ENCODE results near the gene CETN1.

Gene CETN1

DNA sequence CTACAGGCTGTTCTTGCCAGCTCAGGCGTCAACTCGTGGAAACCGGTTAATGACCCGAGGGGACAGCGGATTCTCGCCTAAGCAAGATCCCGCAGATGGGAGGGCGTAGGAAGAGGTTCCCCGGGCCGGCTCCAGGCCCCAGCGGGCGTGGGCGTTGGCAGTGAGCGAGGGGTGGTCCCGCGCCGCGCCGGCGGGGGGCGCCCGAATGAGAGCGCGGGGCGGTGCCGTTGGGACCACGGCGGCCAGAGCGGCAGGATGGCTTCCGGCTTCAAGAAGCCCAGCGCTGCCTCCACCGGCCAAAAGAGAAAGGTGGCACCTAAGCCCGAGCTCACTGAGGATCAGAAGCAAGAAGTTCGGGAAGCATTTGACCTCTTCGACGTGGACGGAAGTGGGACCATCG, at the start of gene CETN1:
TSS of gene CETN1 (plus strand) at position 227 of the 400 bp plus-strand sequence. CDS start at position 256, 29 bp downstream.
- DNase-seq (ENCODE audit: low spot score), result no peak

DNA sequence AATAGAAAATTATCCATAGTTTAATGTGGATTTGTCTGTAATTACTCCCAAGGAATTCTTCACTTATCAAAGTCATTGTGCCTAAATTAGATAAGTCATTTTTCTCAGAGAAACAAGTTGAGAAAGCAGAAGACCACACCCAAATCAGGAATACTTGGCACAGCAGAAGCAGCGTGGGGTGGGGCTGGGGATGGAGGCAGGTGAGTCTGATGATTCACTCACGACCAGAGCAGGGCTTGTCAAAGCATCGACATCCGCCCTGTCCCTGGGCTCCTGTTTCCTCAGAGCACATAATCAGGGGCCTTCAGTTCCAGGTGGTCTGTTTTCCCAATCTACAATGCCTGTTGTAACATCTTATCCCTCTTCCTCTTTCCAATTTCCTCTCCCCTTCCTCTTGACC, 48.2 kb upstream of the CETN1 start:
- DNase-seq (ENCODE audit: low spot score), result no peak

DNA sequence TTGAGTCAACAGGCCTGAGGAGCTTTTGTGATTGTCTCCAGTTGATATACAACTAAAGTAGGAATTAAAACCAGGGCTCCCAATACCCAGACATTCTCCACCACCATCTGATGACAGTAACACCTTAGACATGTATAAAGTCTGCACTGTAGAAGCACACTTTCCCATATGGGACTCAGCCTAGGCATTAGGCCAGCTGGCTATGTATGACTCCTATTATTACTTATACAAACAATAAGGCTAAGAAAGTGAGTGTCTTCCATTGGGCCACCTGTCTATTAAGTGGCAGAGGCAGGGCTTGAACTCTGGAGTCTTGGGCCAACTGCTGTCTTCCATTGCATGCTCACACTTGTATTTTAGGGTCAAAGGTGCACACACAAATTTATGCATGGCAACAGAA, 47.5 kb upstream of the CETN1 start:
- no peak for DNase-seq (ENCODE audit: low spot score)

DNA sequence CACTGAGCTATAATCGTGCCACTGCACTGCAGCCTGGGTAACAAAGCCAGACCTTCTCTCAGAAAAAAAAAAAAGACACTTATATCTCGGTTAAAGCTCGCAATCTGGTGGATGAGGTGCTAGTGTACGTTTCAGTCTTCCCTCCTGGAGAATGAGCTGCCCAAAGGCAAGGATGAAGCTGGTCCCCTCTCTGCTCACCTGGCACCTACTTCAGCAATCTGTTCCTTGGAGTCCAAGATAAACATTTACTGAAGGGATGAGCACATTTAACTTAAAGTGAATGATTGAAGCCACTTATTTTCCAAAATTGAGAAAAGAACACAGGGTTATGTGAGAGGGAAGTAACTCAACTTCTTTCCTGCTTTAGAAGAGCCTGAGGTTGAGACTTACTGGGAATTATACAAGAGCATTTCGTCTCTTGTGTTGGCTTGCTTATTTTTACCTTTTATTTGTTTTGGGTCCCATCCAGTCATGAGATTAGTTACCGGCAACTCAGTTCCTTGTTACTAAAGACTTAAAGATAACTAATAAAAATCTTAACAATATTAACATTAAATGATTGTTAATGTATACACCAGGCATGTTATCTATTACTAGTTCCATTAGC, 46.1 kb upstream of the CETN1 start:
- no peak for DNase-seq (ENCODE audit: low spot score)

DNA sequence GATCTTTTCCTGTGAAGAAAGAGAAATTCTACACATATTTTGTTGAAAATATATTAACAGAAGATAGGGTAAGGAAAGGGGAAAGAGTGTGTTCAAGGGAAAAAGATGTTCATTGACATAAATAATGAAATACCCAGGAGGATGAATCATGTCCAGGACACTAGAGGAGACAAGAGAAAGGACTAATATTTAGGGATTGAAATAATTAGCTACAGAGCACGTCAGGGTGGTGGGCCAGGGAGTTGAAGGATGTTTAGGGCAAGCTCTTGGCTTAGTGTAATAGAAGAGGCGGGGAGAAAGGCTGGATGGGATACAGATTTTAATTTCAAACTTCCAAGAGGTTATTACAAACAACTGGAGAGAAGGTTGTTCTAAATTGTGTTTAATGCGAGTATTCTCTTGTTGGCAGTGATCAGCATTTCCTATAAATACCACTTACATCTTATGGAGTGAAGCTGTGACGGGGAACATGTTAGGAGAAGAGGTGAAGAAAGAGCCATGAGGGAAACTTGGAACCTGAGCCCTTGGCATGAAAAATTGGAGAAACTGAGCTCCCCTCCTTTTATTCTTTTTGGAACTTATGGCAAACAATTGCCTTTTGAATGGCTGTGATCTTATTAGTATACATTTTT, 36.6 kb upstream of the CETN1 start:
- DNase-seq (ENCODE audit: low spot score), result no peak

DNA sequence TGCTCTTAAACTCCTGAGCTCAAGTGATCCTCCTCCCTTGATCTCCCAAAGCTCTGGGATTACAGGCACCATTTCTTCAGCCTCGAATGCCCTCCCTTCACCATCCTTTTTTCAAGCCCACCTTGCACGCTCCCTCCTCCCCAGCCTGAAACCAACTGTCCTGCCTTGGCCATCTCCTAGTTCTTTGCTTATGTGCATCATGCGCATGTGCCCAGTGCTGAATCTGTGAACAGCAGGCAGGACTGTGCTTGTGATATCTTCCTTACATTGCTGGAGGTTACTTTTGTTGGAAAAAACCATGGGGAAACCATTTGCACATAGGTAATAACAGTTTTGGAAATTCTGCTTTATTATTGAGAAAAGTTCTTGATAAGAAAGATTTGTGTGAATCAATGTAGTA, 30.2 kb upstream of the CETN1 start:
- no peak for DNase-seq (ENCODE audit: low spot score)

DNA sequence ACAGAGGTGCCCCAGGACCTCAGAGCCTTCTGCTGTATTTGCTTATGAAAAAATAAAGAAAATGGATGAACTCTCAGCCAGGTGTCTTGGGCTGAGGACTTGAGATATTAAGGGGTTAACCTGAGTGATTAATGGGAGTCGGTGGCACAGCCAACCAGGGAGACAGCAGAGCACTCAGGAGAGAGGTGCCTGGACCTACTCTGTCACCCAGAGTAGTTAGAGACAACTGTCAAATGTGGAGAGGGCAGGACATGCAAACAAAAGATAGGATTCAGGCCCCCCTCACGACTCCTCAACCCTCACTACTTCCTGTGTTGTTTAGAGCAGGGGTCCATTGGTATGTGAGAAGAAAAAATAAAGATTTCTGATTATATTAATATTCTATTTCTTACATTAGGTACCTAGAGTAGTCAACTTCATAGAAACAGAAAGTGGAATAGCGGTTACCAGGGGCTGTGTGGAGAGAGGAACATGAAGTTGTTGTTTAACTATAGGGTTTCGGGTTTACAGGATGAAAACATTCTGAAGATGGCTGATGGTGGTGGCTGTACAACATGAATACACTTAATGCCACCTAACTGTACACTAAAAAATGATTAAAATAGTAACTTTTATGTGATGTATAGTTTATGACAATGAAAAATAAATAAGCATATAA, 28.6 kb upstream of the CETN1 start:
- no peak for DNase-seq (ENCODE audit: low spot score)

DNA sequence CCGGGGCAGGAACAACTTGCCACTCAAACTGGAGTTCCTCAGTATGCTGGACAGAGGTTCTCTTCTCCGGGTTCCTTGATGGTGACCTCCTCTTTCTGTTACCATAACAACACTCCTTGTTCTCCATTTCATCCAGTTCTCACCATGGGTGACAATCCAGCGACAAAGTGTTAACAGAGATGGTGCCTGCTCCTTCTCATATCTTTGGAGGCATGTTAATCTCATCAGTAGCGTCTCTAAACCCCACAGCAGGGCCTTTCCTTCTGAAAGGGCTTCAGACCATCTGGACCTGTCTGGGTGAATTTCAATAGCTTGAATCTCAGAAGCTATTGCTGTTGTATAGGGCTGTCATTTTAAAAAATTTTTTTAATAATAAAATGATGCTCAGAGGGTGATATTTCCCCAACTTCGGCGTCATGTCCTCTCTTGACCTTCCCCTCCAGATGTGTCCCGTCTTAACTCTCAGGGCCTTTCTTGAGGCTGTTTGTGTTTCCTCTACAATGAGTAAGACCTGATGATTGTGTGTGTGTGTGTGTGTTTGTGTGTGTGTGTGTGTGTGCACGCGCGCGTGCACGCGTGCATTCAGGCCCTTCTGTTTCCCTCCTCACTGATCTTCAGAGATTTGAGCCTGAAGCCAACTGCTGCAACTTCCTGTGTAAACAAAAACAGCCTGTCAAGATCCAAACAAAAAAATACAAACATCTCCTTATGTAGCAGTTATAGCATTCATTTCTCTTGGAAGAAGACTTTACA, 24.3 kb upstream of the CETN1 start:
- DNase-seq (ENCODE audit: low spot score), result no peak

DNA sequence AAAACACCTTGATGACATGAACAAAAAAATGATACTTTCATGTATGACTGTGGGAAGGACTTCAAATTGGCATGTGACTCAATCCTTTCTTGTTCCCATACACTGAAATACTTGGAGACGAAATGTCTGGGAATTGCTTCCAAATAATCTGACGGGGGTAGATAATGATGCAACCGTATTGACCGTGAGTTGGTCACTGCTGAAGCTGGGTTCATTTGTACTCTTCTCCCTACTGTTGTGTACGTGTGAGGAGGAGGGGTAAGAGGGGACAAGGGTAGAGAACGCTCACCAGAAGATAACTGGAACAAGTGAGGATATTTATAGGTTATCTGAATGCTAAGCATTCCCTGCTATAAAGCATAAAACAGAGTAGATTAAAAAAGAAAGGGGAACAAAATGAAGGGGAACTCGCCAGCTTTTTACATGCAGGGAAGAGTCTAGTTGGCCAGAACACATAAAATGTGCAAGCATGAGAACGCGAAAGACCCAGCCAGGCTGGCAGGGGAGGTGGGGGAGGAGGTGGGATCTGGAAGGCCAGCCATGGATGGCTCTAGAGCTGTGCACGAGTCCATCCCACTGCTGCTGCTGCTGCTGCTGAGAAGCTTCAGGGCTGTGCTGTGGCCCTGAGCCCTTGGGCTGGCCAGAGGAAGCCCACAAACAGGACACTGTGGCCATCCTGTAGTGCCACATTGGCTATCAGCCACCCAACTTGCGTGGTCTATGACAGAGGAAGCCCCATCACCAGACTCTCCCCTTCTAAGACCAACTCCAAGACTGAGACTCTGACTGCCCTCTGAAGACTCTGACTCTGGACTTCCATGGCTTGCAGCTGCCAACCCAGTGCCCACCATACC, 15.2 kb upstream of the CETN1 start:
- DNase-seq (ENCODE audit: low spot score), result no peak

DNA sequence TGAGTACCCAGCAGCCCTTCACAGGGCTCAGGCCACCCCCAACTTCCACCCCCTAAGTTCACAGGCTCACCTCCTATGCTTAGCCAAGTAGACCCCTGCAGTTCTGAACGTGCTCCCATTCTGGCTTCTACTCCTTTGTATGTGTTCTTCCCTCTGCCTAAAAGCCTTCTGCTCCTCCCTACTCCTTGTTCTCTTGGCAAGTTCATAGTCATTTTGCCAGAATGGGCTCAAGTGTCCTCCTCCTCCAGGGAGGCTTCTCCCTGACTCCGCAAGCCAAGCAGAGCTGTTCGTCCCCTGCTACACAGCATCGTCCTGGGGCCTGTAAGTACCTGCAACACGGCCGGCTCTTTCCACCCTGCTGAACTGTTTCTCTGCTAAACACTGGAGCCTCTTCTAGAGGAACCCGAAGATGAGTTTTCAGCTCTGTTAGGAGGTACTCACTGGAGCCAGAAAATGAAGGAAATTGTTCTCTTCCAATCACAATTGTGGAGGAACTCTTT, 14.6 kb upstream of the CETN1 start:
- DNase-seq (ENCODE audit: low spot score), result no peak

DNA sequence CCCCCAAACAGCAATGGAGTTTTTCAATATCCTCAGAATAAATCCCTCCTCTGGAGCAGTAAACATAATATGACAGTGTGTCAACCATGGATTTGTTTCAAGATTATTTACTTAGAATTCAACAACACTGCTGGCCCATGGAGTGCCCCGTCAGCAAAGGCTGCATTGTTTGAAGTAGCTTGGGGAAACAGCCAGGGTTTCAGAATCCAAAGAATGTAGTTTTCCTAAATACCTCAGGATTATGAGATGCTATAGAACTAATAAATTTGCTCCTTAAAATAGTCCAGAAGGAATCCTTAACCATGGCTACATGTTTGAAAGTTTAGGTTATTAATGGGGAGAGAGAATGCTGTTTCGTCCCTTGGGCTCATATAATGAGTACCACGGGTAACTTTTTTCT, 13.1 kb upstream of the CETN1 start:
- DNase-seq (ENCODE audit: low spot score), result no peak

DNA sequence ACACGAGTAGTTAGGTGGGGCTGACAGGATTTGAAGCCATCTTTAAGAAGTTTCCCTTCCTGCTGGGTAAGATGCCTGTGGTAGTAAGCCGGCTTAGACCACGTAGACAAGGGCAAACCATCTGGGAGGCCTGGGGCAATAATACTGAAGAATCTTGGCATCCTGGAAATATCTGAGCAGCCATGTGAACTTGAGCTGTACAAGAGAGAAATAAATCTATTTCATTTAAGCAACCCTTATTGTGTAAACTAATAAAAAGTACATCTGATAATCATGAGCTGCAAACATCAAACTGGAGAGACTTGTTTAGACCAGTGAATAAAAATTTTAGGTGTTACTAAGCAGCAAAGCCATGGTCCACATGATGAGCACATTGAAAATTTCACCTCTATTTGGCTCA, 11.4 kb upstream of the CETN1 start:
- no peak for DNase-seq (ENCODE audit: low spot score)

DNA sequence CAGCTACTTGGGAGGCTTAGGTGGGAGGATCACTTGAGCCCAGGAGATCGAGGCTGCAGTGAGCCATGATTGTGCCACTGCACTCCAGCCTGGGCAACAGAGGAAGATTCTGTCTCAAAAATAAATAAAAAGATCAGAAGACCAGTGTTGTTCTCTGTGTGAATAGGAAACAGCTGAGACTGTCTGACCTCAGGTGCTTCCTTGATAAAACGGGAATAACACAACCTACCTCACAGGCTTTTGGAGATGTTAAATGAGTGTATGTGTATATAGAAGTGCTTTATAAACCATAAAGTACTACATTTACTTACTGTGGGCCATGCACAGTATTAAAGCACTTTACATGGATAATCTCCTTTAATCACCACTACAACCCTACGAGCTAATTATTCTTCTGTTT, 9.9 kb upstream of the CETN1 start:
- no peak for DNase-seq (ENCODE audit: low spot score)

DNA sequence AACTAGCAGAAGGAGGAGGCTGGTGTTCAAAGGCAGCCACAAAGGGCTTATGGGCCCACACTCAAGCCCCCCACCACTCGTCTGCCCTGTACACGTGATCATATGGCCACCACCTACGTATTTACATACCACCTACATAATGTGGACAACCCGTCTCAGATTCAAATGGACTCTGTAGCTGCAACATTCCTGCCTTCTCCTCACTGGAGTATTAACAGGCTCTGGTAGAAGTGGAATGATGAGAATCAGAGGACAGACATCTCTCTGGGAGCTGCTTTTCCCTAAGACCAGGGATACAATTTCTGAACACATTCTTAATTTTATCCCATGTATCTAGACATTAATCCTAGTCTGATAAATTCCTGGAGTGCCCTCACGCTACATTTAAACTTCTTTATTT, 9.5 kb upstream of the CETN1 start:
- no peak for DNase-seq (ENCODE audit: low spot score)

DNA sequence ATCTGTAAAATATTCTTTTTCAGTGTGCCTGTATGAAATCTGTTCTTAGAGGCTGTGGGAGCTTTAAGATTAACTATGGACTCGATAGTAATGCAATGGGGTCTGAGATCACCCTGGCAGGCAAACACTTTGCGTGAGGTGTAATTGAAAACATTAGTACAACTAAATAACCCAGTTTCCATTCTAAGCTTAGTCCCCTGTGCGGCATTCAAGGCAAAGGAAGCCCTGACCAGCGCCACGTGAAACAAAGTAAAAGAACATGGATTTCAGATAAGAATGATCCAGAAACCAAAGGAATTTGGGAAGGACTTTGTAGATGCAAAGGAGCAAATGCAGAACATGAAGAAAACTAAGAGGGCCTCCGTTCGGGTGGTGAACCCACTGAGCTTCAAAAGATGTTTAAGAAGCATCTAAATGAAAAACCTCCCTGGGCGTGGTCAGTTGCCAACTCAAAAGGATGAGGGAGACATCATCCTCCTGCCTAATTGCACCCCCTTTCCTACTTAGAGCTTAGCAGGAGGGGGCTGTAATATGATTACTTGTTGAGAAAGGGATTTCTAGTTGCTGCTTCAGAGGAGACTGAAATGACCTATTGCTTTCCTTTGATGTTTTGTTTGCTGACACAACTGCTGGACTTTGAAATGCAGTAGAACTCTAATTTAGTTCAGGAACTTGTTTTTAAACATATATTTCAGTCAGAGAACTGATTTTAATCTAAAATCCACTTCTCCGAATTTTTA, 7.9 kb upstream of the CETN1 start:
- DNase-seq (ENCODE audit: low spot score), result no peak

DNA sequence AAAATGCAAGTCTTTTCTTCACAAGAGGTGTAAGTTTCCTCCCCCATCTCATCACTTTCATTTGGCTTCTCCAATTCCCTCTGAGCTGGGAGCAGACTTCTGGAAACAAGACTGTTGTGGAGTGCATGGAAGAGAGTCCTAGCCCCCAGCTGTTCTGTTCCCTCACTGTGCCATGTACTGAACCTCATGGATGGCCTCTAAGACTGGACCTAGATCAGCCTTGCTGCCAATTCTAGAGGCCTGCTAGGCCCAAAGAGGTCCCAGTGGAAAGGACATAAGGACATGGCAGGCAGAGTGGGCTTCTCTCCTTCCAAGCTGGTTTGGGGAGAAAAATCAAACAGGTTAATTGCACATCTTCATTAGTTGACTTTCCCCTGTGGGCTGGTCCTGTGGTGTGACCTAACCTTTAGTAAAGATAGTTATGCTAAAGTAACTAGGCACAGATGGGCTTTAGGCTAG, 7.3 kb upstream of the CETN1 start:
- no peak for DNase-seq (ENCODE audit: low spot score)

DNA sequence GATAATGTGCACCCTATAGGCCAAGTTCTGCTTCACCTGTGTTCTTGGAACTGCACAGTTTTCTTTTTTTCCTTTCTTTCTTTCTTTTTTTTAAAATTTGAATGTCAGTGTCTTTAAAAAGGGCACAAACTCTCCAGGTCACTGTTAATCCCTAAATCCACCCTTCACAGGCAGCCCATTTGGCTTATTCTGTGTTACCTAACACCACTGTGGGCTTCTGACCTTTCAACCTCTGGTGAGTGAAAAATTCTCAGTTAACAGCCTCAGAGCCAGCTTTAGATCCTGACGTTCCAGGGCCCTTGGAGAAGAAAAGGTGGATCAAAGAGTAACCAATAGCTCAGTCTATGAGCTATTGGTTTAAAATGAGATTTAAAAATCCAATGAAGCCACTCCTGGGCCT, 6.8 kb upstream of the CETN1 start:
- no peak for DNase-seq (ENCODE audit: low spot score)

DNA sequence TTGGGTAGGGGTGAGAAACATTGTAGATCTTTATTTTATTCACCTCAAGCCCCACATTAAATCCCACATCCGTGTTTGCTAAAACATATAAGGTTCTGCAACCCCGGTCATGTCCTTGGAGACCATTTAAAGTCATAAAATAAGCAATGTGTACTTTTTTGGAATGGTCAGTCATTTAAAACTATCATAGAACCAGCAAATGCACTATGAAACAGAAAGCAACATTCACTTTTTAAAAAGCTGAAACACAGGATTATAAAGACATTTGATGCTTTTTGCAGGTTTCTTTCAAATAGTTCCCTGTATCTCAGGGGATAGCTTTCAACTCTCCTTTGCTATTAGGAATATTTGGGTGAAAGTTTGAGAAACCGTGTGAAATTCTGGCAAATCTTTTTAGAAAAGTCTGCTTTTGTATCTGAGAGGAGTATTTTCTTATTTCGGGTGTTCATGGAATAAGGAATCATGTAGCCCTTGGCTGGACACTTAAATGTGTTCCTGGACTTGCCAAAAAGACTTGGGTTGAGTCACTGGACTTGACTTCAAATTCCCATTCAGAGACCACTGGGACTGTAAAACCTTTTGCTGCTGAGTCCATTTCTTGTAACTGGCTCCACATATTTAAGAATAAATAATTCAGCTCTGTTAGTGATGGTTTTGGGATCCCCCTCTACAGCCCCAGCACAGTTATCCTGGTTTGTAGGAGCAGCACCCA, 5.9 kb upstream of the CETN1 start:
- DNase-seq (ENCODE audit: low spot score), result no peak

DNA sequence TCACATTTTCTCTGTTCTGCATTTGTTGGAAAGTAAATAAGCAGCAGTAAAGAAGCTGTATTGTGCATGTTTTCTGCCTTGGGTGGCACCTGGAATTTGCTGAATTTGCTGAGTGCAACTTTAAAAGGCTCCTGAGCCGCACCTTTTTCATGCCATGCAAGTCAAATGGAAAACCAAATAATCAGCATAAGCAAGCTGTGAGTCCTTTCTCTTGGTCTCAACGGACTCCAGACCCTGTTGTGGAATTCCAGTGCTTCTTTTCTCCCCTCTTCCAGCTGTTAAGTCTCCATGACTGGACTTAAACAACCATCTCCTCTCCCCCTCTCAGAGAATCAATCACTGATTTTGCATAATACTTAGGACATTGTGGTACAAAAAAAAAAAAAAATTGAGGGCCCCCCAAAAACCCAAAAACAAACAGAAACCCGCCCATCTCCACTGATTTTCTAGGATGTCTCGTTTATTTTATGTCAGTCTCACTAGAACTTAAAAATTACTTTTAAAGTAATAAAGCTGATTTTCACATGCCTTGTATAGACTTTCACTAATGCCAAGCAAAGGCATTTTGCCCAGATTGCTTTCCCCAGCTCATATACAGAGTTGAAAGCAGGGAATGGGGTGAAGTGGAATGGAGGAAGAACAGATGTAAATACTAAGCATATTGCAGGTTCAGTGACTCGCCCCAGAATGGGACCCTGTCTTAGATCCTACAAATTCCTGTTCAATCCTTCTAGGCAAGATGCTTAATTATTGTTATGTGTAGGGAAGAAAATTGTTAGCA, 5.1 kb upstream of the CETN1 start:
- no peak for DNase-seq (ENCODE audit: low spot score)

DNA sequence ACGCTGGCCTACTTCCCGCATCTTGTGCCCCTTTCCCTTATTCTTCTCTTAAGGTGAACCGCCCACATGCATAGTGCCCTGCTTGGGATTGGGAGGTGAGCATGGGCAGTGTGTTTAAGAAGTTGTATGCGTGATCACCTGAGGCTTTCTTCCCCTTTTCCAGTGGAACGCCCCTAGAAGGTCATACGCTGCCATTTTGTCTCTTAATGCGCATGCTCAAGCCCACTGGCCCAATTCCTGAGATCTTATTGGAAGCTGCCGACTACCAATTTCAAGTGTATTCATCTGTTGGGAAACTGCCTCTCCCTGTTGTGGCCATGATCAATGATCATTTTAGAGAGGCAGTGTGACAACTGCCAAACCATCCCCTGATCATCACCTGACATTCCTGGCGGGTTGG, 3.3 kb upstream of the CETN1 start:
- no peak for DNase-seq (ENCODE audit: low spot score)

Measured in kidney tubule cell (primary cell).